ENCODE results near the gene CDKN1C. TPM values are rescaled to one million over a fixed set of nuclear protein-coding genes. Genes with fewer than 3 reads are reported as not detected.
"Not testable (repeated sequence)": the region's sequence is repeated elsewhere in the genome, so short reads cannot be mapped to it uniquely, and the experiment has no call there.

The CDKN1C gene
- total RNA-seq, 1 donor from 2014 or later = 67.3 TPM

DNA sequence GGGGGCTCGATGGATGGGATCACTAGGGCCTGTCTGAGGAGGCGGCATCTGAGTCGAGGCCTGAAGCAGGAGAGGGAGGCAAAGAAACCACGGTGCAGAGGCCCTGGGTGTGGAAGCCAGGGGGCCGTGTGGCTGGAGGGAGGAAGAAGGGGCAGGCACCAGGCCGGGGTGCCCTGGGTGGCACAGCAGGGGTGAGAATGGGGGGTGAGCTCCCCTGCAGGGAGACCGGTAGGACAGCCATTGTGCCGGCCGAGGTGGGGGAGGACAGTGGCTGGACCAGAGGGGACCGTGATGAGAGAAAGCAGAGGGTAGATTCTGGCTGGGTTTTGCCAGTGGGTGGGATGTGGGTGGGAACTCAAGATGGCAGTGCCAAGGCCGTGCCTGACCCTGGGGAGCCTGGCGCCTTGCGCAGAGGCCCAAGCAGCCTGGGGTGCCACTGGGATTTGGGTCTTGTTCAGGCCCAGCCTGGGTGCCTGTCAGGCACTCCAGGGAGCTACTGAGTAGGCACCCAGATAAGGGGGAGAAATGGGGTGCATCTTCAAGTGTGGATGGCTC is 24.9 kb upstream of the CDKN1C start:
- Histone ChIP-seq H3K9me3 (no peaks in the 10 kb centered on the region), H3K27me3 (no peaks in the 10 kb centered on the region), H3K4me1 (peaks cover 42% of the 10 kb centered on the region), H3K27ac (no peak overlapping the region), H3K36me3 (no peaks in the 10 kb centered on the region), H3K4me3 (no peak overlapping the region)
- no peak for TF ChIP-seq POLR2A (IDR thresholded peaks at IDR 0.05)
- TF ChIP-seq POLR2AphosphoS5 (IDR thresholded peaks at IDR 0.05; ENCODE audit: insufficient read depth in 1 of 2, low read depth in 1 of 2) = no peak
- TF ChIP-seq CTCF (IDR thresholded peaks at IDR 0.05) = no peak
- intact Hi-C loops (cut with DNase I) = no loop called here
- no peak for DNase-seq (ENCODE audit: extremely low spot score in 2 of 2)

- TF ChIP-seq POLR2A (IDR thresholded peaks at IDR 0.05) (no peak), CTCF (IDR thresholded peaks at IDR 0.05) (no peak), POLR2AphosphoS5 (IDR thresholded peaks at IDR 0.05; ENCODE audit: insufficient read depth in 1 of 2, low read depth in 1 of 2) (no peak)
- no peak for DNase-seq (ENCODE audit: extremely low spot score in 2 of 2)
- Histone ChIP-seq H3K27ac (no peak overlapping the region), H3K9me3 (no peaks in the 10 kb centered on the region), H3K4me1 (peaks cover 47% of the 10 kb centered on the region), H3K27me3 (no peaks in the 10 kb centered on the region), H3K4me3 (peak overlapping the region; percentile 18 to 31), H3K36me3 (no peaks in the 10 kb centered on the region)
- intact Hi-C loops (cut with DNase I) = no loop called here
These were observed 23.7 kb upstream of the CDKN1C start for GRCh38 chr11:2909133-2909902.

DNA sequence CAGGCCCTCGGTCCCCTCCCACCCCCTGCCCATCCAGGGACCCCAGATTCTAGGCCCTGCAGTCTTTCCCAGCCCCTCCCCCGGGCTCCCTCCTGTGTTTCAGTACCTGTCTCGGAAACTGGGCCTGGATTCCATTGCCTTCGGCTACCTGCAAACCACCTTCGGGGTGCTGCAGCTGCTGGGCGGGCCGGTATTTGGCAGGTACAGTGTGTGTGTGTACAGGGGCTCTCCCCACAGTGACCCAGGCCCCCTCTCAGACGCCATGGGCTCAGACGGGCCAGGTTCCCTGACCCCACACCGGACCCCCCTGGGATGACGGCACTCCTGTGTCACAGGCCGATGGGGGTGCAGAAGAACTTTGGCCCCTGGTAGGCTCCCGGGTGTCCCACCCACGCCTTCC is 22.6 kb upstream of the CDKN1C start:
- Histone ChIP-seq H3K4me1 (peaks cover 46% of the 10 kb centered on the region), H3K27me3 (no peaks in the 10 kb centered on the region), H3K36me3 (no peaks in the 10 kb centered on the region), H3K4me3 (no peak overlapping the region), H3K9me3 (no peaks in the 10 kb centered on the region), H3K27ac (no peak overlapping the region)
- intact Hi-C loops (cut with DNase I) = no loop called here
- TF ChIP-seq POLR2A (IDR thresholded peaks at IDR 0.05) (no peak), CTCF (IDR thresholded peaks at IDR 0.05) (no peak), POLR2AphosphoS5 (IDR thresholded peaks at IDR 0.05; ENCODE audit: insufficient read depth in 1 of 2, low read depth in 1 of 2) (no peak)
- DNase-seq (ENCODE audit: extremely low spot score in 2 of 2) = no peak

GRCh38 chr11:2905299-2905698 is 19.7 kb upstream of the CDKN1C start:
- H3K27me3 ChIP-seq; H3K36me3 ChIP-seq; H3K4me3 ChIP-seq; intact Hi-C loops (cut with DNase I); H3K27ac ChIP-seq; H3K9me3 ChIP-seq; DNase-seq (ENCODE audit: extremely low spot score in 2 of 2): not testable (repeated sequence)
- H3K4me1 ChIP-seq = peaks cover 43% of the 10 kb centered on the region

DNA sequence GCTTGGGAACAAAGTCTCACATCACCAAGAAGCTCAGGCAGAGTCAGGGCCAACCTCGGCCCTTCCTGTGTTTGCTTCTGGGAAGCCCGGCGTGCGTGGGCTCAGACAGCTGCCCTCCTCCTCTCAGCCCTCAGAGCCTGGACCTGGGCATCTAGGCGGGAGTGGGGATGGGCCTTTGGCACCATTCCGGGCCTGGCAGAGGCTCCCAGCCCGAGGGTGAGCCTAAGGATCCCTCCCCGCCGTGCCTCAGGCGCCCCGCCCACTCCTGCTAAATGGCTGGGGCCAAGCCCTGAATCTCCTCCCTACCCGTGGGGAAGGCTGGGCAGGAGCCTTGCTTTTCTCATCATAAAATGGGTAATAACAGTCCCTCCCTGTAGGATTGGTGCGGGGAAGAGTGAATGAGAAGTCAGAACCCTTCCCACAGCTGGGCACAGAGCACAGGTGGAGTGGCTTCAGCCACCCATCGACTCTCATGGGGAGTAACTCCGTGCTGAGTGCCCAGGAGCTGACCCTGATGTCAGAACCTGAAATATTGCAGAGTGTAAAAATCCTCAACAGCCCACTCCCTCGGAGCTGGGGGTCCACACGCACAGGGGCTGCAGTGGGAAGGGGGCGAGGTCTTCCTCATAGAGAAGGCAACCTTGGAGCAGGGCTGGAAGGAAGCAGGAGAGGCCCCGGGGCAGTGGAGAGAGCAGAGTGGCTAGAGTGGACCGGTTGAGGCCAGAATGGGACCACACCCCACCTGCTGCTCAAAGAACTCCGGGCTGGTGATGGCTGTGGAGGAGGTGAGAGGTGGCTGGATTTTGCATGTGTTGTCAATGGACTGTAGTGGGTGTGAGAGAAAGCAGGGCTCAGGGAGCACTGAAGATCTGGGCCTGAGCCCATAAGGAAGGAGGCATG is 18.8 kb upstream of the CDKN1C start:
- intact Hi-C loops (cut with DNase I) = no loop called here

More for the DNA sequence above, 18.8 kb upstream of the CDKN1C start:
- Histone ChIP-seq H3K36me3 (no peaks in the 10 kb centered on the region), H3K9me3 (no peaks in the 10 kb centered on the region), H3K27me3 (no peaks in the 10 kb centered on the region), H3K4me3 (no peak overlapping the region), H3K4me1 (peaks cover 46% of the 10 kb centered on the region), H3K27ac (no peak overlapping the region)
- DNase-seq (ENCODE audit: extremely low spot score in 2 of 2) = no peak
- TF ChIP-seq POLR2AphosphoS5 (IDR thresholded peaks at IDR 0.05; ENCODE audit: insufficient read depth in 1 of 2, low read depth in 1 of 2) (no peak), CTCF (IDR thresholded peaks at IDR 0.05) (no peak), POLR2A (IDR thresholded peaks at IDR 0.05) (no peak)
